Stromal cell of bone marrow (primary cell): ENCODE data around the gene CERT1.
"Not testable (repeated sequence)": the region's sequence is repeated elsewhere in the genome, so short reads cannot be mapped to it uniquely, and the experiment has no call there.

ENCODE experiments used
- DNase-seq: peaks from one replicate; pipeline ENCODE4 v3.0.0-alpha.2; 2012; ENCODE audit warnings: low read depth

Gene CERT1

GRCh38 chr5:75351139-75351926, 160.1 kb downstream of the CERT1 start:
- no peak for DNase-seq

- no peak for DNase-seq
These were observed 161.8 kb downstream of the CERT1 start for GRCh38 chr5:75349663-75350062.

GRCh38 chr5:75348241-75348640, 163.2 kb downstream of the CERT1 start:
- no peak for DNase-seq

GRCh38 chr5:75342836-75343235, 168.6 kb downstream of the CERT1 start:
- no peak for DNase-seq

GRCh38 chr5:75341934-75342333, 169.5 kb downstream of the CERT1 start:
- DNase-seq, result no peak

GRCh38 chr5:75340714-75341478, 170.5 kb downstream of the CERT1 start:
- DNase-seq, result no peak

- no peak for DNase-seq
These were observed 173.0 kb downstream of the CERT1 start for GRCh38 chr5:75338408-75338807.

GRCh38 chr5:75337366-75338021, 173.9 kb downstream of the CERT1 start:
- DNase-seq, result no peak

- peak; percentile 99 for DNase-seq
These were observed 174.7 kb downstream of the CERT1 start, which contains the start of gene HMGCR for GRCh38 chr5:75336615-75337336. HMGCR (plus strand) TSS chr5:75337220; CDS start chr5:75342606, 5,386 bp downstream.

- DNase-seq, result peak; percentile 75
These were observed 175.3 kb downstream of the CERT1 start for GRCh38 chr5:75335952-75336614.

GRCh38 chr5:75335486-75335885, 175.9 kb downstream of the CERT1 start:
- DNase-seq, result no peak

- DNase-seq, result not testable (repeated sequence)
These were observed 177.0 kb downstream of the CERT1 start for GRCh38 chr5:75334413-75334812.

GRCh38 chr5:75333759-75334158, 177.7 kb downstream of the CERT1 start:
- DNase-seq, result not testable (repeated sequence)

GRCh38 chr5:75331095-75332090, 180.0 kb downstream of the CERT1 start:
- no peak for DNase-seq

- no peak for DNase-seq
These were observed 181.0 kb downstream of the CERT1 start for GRCh38 chr5:75330404-75330803.
